Adrenal gland (tissue), 12 donors: ENCODE results near the gene ADARB2. TPM values are rescaled to one million over a fixed set of nuclear protein-coding genes. Genes with fewer than 3 reads are reported as not detected.

Experiments used
- DNase-seq, 7 donors: peaks; one replicate each; pipeline ENCODE4 v3.0.0-alpha.2; 2019 to 2020
- H3K27ac ChIP-seq, 5 donors: fragments of 200-600 bp; sonication (generic) in 4 of 5; 1 replicate in 3 of 5; 2 replicates in 2 of 5; pipeline versions ENCODE4 v1.5.1 to v1.8.0; 2016 to 2020; ENCODE audit warnings: mild to moderate bottlenecking in 1 of 5
- H3K27me3 ChIP-seq: fragments of 200-600 bp; 2 replicates; pipeline ENCODE4 v1.8.0; 2021
- H3K36me3 ChIP-seq, 2 donors: fragments of 200-600 bp; replicated peaks in 1 of 2; 1 replicate in 1 of 2; 2 replicates in 1 of 2; pipeline versions ENCODE4 v1.5.1 to v1.8.0; 2018 to 2022
- H3K4me1 ChIP-seq, 2 donors: fragments of 200-600 bp; replicated peaks in 1 of 2; 1 replicate in 1 of 2; 2 replicates in 1 of 2; pipeline versions ENCODE4 v1.5.1 to v1.8.0; 2018 to 2021
- H3K4me3 ChIP-seq, 4 donors: fragments of 200-600 bp; sonication (generic) in 3 of 4; one replicate each; pipeline ENCODE4 v1.5.1; 2016 to 2018
- H3K9me3 ChIP-seq, 3 donors: fragments of 200-600 bp; sonication (generic) in 1 of 3; replicated peaks in 1 of 3; 1 replicate in 2 of 3; 2 replicates in 1 of 3; pipeline versions ENCODE4 v1.5.1 to v1.8.0; 2016 to 2021
- POLR2A ChIP-seq, 2 donors: fragments of 450-650 bp; IDR thresholded peaks; one replicate each; pipeline ENCODE4 v1.6.1; 2017; ENCODE audit warnings: antibody characterized with exemption in 2 of 2, mild to moderate bottlenecking in 2 of 2, moderate library complexity in 1 of 2
- WGBS, 4 donors: extraction: QIAGEN DNeasy Blood & Tissue Kit in 2 of 4; methylation state at CpG; one replicate each; pipeline versions ENCODE4 v1.1.5 to v1.1.7; 2013 to 2017; 5-methylcytosine and 5-hydroxymethylcytosine counted together
- intact Hi-C, 2 donors: fragments of 100-400 bp; cut with DNase I; formaldehyde crosslinking; loops; one replicate each; pipeline versions ENCODE4 v1.14.1 to v1.15.0; 2022 to 2023
- polyA plus RNA-seq, 3 donors: library from polyadenylated mRNA; stranded (reverse); fragments of 200-250 nt in 2 of 3; fragments of 350-450 nt in 1 of 3; fragmentation: Illumina TruSeq in 1 of 3; extraction: RNeasy Lipid Tissue Mini Kit (QIAGEN cat#74804) in 1 of 3; gene quantifications; one replicate each; pipeline ENCODE4 v1.2.3, GENCODE V29; 2013 to 2014
- total RNA-seq, 9 donors: library from RNA; depleted of rRNA in 4 of 9; stranded (reverse); fragments of >200 nt in 4 of 9; fragments of 120-200 nt in 1 of 9; fragmentation: NEBNext Ultra II Directional in 1 of 9; extraction: Animal tissue kit (Norgen Biotek cat#: 25700) in 1 of 9; gene quantifications; one replicate each; pipeline versions ENCODE4 v1.1.0 to v1.2.4, GENCODE V29; 2013 to 2023
- TF ChIP-seq, protein P1 (sequence below), 6 experiments: fragments of 450-650 bp in 4 of 6; fragments of 200-600 bp in 2 of 6; sonication (generic) in 1 of 6; IDR thresholded peaks; 1 replicate in 5 of 6; 2 replicates in 1 of 6; pipeline versions ENCODE4 v1.5.1 to v1.8.0; 2016 to 2021; ENCODE audit warnings: antibody characterized with exemption in 6 of 6, mild to moderate bottlenecking in 2 of 6, moderate library complexity in 1 of 6
- donor health status: healthy with polysubstance abuse.
- donor health status: Bipolar disorder and iron deficiency.
- donor health status: DM: yes; HTN: yes; CAD: no.
- donor health status: DM: no; HTN: no; CAD: no.
- donor health status: DM: no; HTN: no; CAD: no.
- donor health status: DM: yes; HTN: yes; CAD: no.

ADARB2 gene
- total and polyA plus RNA-seq, 12 donors: 0.14 to 3.1 (median 0.91) TPM

DNA sequence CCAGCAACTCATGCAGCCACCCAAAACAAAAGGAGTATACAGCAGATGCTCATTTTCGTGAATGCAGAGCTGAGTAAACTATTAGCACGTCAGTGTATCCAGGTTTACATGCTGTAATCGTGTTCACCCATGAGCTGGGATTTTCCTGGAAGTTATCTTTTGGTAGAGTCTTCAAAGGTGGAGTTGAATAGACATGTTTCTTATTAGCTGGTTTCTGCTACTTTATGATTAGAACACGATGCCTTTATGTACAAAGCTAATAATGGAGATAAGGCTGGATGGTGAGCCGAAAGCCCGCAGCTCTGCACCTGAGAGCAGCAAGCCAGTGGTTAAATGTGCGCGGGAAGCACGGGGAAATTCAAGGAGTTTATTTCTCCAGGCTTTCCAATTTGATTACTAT lies 123.8 kb downstream of the ADARB2 start:
- TF ChIP-seq, protein P1, sequence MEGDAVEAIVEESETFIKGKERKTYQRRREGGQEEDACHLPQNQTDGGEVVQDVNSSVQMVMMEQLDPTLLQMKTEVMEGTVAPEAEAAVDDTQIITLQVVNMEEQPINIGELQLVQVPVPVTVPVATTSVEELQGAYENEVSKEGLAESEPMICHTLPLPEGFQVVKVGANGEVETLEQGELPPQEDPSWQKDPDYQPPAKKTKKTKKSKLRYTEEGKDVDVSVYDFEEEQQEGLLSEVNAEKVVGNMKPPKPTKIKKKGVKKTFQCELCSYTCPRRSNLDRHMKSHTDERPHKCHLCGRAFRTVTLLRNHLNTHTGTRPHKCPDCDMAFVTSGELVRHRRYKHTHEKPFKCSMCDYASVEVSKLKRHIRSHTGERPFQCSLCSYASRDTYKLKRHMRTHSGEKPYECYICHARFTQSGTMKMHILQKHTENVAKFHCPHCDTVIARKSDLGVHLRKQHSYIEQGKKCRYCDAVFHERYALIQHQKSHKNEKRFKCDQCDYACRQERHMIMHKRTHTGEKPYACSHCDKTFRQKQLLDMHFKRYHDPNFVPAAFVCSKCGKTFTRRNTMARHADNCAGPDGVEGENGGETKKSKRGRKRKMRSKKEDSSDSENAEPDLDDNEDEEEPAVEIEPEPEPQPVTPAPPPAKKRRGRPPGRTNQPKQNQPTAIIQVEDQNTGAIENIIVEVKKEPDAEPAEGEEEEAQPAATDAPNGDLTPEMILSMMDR (IDR thresholded peaks at IDR 0.05): no peak
- TF ChIP-seq POLR2A (IDR thresholded peaks at IDR 0.05): no peak
- intact Hi-C loops: no loop called here
- DNase-seq: no peak
- Histone ChIP-seq H3K27me3 (no peaks in the 10 kb centered on the region), H3K27ac (no peak overlapping the region), H3K4me1 (no peaks in the 10 kb centered on the region), H3K4me3 (no peak overlapping the region), H3K9me3 (no peaks in the 10 kb centered on the region), H3K36me3 (no peaks in the 10 kb centered on the region)
- WGBS, 4 donors: 73 to 79% (median 76%) methylated on average over 9 of the region's 9 CpGs

DNA sequence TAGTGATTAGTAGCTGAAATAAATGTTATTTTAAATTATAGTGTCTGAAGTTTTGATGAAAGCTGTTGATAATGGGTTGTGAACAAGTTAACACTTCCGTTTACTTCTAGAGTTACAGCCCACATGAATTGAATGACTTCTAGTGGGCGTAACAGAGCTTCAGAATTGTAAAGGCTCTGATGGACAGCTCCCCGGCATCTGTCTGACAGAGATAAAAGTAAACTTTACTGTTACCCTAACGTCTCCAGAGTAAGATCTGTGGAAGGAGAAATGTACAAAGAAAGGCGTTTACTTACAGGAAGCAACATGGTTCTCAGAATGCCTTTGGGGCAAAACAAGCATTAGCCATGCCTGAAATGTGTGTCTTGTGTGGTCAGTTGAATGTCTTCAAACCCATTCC lies 124.4 kb downstream of the ADARB2 start:
- TF ChIP-seq POLR2A (IDR thresholded peaks at IDR 0.05): no peak
- TF ChIP-seq, protein P1 (IDR thresholded peaks at IDR 0.05): no peak
- WGBS, 4 donors: 36 to 48% (median 45%) methylated on average over 5 of the region's 5 CpGs

DNA sequence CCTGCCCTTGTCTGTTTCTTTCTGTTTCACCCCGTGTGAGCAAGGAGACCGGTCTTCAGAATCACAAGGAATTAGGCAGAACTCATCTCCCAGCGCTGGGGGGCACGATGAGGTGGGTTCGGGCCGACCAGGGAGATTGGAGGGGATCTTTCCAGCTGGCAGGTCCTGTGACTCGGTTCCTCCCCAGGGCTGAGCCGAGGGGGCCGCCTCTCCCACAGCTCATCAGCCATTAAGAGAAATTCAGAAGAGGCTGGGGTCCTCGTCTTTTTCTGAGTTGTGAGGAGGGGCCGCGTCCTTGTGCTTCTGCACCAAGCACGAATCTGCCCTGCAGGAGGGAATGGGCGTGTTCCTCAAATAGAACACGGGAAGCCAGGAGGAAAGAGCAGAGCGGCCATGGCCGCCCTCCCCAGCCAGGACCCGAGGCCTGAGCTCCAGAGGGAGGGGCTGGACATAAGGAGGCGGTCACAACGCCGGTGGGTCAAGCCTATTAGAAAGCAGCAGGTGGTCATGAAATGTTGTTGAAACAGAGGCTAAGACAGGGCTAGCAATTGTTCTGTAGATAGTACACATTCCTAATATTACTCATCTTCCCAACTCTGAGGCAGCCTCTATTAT lies 125.3 kb downstream of the ADARB2 start:
- H3K9me3 ChIP-seq: no peaks in the 10 kb centered on the region
- no peak for DNase-seq
- intact Hi-C loops: no loop called here
- H3K27me3 ChIP-seq: no peaks in the 10 kb centered on the region
- H3K36me3 ChIP-seq: no peaks in the 10 kb centered on the region
- 55 to 71% (median 60%) methylated on average over 13 to 21 of the region's 21 CpGs for WGBS, 4 donors
- TF ChIP-seq POLR2A (IDR thresholded peaks at IDR 0.05): no peak
- TF ChIP-seq, protein P1 (IDR thresholded peaks at IDR 0.05): no peak
- no peak overlapping the region for H3K4me3 ChIP-seq
- no peak overlapping the region for H3K27ac ChIP-seq
- H3K4me1 ChIP-seq: no peaks in the 10 kb centered on the region

More for the DNA sequence above, 124.4 kb downstream of the ADARB2 start:
- H3K9me3 ChIP-seq: no peaks in the 10 kb centered on the region
- intact Hi-C loops: no loop called here
- no peak overlapping the region for H3K27ac ChIP-seq
- DNase-seq: no peak
- H3K4me1 ChIP-seq: no peaks in the 10 kb centered on the region
- H3K27me3 ChIP-seq: no peaks in the 10 kb centered on the region
- H3K36me3 ChIP-seq: no peaks in the 10 kb centered on the region
- H3K4me3 ChIP-seq: no peak overlapping the region

DNA sequence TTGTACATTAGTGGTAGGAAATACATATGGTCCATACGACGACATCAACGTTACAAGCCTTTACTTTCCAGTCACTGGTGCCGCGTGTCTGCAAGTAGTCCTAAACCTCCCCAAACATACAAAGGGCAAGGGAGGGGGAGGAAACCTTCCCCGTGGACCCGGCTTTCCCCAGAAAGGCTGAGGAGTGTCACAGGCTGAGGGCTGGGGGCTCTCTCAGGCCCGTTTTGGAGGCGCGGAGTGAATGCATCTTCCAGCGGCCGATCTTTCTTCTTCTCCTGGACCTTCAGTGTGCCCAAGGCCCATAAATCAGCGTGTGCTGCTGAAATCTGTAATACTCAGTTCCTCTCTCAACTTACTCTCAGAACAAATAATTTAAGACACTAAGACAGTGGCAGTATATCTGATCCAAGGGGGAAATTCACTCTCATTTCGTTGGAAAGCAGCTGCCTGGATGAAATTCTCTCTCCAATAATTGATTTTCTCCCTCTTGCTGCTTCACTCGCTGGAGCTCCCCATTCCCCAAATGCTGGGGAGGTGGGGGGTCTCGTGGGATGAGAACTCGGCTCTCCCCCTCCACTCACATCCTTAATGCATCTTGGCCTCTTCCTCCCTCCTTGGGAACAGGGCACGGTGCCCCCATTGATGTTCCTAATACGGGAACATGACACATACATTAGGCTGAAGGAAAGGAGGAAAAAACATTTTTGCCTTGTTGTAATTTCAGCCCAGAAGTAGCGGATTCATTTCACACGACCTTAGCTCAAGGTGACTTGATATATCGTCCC lies 126.1 kb downstream of the ADARB2 start:
- no peaks in the 10 kb centered on the region for H3K36me3 ChIP-seq
- H3K27me3 ChIP-seq: no peaks in the 10 kb centered on the region
- intact Hi-C loops: no loop called here
- no peak overlapping the region for H3K27ac ChIP-seq
- no peak overlapping the region for H3K4me3 ChIP-seq
- TF ChIP-seq POLR2A (IDR thresholded peaks at IDR 0.05): no peak
- TF ChIP-seq, protein P1 (IDR thresholded peaks at IDR 0.05): no peak
- WGBS, 4 donors: 52 to 63% (median 58%) methylated on average over 22 of the region's 22 CpGs
- H3K9me3 ChIP-seq: no peaks in the 10 kb centered on the region
- no peaks in the 10 kb centered on the region for H3K4me1 ChIP-seq
- no peak for DNase-seq
